ENCODE data around the gene CCNQ.

Gene CCNQ

DNA sequence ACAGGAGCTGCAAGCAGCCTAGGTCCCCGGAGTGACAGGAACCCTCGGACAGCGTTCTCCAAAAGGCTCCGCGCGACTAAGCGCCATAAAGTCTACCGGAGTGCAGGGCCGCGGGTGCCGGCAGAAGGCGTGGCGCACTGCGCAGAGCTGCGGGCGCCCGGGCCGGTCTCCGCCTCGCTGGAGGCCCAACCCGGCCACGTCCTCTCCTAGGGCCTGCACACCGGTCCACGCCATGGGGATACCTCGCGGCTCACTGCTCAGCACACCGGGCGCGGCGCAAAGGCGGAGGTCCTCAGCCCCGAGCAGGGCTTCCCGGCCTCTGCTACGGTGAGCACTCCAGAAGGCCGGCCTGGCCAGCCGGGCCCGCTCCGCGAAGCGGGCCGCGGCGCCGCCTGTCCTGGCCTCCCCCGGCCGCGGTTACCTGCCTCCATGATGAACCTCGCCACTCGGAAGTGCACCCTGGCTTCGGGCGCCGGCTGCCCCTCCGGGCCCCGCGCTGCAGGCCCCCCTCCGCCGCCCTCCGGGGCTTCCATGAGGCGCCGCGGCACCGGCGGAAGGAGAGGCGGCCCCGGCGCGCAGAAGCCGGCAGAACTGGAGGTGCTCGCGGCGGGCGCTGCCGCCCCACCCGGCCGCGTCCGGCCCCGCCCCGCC, at the start of gene CCNQ:
Gene CCNQ, minus strand, starts transcription at position 599 of the 651 bp plus-strand sequence. Its CDS starts 66 bp downstream, at position 533.
- DNase-seq, result no peak

DNA sequence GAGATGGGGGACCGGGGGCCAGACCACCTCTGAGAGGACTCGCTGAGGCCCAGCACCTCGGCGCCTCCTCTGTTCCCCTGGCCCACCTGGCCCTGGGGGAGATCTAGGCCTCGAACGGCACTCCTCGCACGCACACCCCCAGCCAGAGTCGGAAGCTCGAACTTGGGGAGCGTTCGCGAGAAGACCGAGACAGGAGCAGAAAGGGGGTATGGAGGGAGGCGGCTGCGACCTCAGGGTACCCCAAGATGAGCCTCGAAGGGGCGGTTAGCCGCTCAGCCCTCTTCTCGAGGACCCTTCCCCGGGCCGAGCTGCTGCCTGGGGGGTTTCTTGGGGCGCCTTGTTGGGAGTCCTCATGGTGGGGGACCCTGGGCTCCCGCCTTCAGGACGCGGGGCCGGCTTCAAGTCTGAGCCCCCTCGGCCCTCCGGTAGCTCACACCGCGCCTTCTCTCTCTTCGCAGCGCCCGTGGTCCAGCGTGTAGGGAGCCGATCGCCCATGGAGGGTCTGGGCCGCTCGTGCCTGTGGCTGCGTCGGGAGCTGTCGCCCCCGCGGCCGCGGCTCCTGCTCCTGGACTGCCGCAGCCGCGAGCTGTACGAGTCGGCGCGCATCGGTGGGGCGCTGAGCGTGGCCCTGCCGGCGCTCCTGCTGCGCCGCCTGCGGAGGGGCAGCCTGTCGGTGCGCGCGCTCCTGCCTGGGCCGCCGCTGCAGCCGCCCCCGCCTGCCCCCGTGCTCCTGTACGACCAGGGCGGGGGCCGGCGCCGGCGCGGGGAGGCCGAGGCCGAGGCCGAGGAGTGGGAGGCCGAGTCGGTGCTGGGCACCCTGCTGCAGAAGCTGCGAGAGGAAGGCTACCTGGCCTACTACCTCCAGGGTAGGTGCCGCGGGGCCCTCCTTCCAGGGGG, 48.8 kb upstream of the CCNQ start:
- no peak for DNase-seq

DNA sequence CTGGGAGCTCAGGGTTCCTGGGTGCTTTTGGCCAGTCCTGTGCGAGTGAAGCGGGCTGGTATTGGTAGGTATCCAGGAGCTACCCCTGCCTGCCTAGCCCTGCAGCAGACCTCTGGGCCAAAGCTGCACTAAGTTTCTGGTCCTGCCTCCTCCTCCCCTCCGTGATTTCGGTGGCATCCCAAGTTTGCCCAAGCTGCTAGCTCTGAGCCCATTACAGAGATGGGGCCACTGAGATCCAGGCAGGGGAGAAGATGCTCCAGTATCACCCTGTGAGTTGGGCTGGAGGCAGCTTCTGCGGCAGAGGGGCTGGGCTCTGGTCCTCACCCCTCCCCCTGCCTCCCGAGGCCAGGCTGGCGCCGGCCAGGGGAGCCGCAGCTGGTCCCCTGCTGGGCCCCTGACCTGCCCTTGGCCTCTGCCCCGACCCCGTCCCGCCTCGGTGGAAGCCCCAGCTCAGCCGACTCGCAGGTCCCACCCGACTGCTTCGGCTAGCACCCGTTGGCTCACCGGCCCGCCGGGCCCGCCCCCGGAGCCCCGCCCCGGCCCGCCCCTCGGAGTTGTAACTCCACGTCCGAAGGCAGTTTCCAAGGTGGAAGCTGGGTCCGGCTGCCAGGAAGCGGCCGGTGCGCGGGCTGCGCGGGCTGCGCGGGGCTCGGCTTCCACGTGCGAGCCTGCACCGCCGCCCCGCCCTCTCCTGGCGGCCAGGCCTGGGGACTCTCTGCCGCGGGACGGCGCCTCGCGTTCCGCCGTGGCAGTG, 47.9 kb upstream of the CCNQ start, which contains the start of gene DUSP9:
Gene DUSP9, plus strand, starts transcription at position 584 of the 754 bp plus-strand sequence. CDS start 751 bp downstream, outside the sequence.
- DNase-seq, result no peak

DNA sequence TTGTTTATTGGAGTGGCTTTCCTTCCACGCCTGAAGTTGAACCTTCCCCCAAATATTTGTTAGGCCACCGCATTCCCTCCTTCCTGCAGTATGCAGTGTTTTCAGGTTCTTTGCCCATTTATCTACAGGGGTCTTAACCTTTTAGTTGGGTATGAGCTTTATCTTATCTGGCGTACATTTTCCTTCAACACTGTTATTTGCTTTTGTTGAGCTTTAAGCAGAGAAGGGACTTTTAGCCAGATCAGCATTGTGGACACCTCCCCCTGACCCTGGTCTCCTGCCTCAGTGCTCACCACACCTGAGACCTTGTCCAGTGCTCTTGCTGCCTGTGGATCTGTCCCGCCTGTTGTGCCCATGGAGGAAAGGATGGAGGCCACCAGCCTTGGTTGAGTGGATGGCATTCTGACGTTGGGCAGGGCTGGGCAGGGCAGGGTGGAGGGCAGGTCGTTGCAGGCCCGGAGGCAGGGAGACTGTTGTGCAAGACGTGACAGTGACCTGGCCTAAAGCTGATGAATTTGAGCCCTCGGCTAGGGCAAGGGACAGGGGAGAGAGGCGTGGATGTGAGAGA, 47.1 kb upstream of the CCNQ start:
- DNase-seq, result no peak

DNA sequence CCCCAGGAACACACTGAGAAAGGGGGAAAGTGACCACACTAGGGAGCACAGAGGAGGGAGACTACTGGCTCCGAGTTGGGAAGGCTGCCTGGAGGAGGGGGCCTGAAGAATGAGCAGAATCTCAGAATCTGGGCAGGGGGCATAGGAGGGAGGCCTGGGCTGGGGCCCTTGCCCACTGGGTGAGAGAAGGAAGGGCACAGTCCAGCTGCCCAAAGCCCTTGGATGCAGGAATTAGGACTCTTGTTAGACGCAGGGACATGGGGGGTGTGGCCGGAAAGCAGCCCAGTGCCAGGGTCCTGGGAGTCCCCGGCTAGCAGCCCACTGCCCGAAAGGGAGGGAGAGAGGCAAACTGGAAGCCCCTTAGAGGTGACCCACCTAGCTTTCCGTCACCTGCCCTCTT, 46.2 kb upstream of the CCNQ start:
- DNase-seq, result no peak

DNA sequence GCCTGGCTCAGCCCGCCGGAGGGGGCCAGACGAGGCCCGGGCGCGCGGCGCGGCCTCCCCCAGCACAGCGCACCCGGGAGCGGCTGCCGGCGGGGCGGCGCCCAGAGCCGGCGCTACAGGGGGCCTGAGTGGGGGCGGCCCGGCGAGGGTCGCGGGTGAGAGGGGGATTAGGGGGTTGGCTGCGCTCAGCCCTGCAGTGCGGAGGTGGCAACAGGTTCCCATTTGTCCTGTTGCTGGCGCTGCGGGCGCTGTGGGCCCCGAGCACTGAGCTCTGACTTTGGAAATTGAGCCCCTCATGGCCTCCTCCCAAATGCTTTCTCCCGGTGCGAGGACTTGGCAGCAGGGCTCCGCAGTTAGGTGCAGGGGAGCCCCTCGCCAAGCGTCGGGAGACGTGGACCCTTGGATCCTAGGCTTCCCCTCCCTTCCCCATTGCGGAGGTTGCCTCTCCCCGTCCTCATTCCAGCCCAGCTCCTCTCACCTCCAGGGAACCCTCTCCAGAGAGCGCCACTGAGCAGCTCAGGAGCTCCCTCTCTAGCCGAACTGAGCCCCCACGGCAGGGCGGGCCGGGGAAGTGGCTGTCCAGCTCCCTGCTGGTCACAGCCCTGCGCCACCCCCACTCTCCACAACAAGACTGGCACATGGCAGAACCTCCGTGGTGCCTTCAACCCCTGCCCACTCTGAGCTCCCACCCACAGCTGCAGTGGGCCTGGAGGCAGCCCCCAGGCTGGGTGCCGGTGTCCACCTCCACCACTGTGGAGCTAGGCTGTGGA, 45.6 kb upstream of the CCNQ start:
- no peak for DNase-seq

DNA sequence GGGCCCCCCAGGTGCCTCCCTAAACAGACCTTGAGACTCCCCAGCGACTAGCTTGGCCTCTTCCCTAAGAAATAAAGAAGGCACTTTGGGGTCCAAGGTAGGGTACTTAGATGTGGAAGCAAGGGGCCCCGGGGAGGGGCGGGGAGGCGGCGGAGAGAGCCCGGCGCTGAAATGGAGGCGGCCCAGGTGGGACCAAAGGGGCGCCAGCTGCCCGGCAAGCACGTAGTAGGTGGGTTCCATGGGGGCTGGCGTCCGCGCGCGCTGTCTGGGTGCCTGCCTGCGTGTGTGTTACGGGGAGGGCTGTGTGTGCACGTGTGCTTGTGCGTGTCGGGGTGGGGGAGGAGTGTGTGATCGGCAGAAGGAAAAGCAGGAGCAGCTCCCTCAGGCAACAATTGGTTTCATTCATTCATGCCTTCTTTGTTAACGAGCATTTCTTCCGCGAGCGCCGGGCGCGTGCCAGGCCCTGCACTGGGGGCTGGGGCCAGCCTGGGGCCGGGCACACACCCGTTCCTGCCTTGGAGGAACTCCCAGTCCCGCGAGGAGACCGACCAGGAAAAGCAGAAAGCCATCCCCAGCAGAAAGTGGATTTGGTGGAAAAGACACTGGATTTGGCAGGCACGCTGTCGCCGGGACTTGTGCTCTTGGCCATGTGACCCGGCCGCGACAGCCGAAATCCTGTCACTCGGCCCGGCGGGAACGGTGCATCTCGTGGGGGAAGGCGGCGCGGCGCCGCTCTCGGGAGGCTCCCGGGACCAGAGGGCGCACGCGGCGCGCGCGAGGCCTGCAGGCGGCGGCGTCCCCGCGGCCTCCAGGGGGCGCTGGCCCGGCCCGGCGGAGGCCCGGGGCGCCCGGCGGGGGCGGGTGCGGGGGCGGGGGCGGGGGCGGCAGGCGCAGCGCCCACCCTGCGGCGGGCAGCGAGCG, 44.8 kb upstream of the CCNQ start:
- no peak for DNase-seq

DNA sequence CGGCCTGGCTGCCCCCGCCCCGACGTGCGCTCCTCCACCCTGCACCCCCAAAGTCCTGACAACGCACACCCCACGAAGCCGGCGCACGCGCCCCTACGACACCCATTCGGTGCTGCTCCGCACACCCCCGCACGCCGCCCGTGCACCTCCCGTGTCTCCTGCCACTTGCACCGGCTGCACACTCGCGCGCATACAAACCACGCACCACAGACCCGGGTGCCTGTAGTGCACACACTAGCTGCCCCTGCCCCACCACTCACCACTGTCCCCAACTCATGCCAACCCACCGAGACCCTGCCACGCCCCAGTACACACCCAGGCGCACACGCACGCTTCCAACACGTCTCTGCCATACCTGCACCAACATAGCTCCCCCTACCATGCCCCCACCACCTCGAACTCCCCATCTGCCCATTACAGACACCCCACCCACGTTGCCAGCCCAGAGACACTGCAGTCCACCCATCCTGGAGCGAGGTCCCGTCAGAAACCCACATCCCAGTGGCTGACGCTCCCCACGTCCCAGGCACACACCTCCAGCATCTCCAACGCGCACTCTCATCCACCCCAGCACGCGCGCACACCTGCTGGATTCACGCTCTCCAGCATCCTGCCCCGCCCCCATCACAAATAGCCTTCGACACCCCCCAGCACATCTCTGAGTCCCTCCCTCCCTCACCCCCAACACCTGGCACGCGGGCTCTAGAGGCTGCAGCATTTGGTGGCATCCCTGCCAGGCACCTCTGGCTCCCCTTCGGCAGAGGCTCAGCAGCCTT, 43.9 kb upstream of the CCNQ start:
- no peak for DNase-seq

DNA sequence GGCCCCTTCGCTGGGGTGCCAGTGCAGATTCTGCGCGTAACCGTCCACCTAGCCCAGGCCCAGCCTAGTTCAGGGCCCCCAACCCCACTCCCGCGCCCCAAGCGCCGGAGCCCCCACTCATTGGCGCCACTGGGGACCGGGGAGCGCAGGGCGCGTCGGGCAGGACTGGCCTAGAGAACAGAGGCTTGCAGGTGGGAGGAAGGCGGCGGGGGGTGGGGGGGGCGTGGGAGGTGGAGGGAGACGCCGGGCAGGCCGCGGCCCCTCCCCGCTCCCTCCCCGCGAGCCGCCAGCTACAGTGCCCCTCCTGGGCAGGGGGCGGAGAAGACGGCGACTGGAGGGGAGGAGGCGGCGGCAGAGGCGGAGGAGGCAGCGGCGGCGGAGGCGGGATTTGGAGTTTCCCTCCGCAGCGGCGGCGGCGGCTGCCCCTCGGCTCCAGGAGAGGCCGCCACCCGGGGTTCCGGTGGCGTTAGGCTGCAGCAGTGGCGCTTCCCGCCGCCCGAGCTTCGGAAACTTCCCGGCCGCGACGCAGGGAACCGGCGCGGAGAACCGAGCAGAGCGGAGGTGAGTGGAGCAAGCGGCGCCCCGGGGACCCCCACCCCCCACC, 43.2 kb upstream of the CCNQ start:
- DNase-seq, result no peak

DNA sequence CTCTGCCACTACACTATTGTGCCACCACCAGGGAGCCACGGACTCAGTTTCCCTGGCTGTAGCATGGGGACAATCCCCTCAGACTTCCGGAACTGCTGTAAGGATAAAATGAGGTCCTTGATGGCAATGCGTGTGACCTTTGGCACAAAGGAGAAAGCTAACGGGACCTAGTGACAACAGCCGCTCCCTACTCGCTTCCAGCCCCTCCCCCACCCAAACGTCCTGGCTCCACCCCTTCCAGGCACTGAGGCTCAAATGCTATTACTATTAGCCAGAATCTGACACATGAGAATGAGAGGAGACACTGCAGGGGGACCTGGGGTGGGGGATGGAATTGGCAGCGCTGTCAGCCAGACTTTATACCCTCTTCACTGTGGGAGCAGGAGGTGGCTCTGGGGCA, 42.7 kb upstream of the CCNQ start:
- DNase-seq, result no peak

DNA sequence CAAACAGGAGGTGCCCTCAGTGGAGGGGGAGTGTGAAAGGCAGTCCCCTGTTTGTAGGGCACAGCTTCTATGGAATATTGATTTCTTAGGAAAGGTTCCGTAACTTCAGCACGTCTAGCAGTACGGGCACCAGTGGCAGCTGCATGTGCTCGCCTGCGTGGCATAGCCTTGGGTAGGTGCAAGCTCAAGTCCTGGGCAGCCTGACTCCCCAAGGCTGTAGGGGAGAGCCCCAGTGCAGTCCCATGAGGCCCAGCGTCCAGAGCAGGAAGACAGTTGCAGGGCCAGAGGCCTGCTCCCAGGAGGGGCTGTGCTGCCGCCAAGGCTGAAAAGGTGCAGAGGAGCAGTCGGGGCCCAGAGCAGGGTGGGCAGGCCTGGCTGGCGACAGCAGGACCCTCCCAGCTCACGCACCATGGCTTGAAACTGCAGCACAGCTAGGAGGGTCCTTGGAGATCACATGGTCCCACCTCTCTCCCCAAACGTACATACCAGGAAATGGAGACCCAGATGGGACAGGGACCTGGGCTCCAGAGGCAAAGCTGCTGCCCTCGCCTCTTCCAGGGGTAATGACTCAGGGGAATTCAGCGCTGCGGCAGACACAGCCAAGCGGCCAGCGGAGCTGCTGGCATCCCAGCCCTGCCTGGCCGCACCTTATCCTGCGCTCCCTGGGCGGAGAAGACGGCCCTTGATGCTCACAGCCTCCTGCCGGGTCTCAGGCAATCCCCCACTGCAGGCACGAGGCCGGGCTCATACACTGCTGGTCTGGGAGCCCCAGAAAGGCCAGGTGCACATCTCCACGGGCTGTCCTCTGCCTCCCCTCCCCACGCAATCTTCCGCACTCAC, 42.0 kb upstream of the CCNQ start:
- DNase-seq, result no peak

DNA sequence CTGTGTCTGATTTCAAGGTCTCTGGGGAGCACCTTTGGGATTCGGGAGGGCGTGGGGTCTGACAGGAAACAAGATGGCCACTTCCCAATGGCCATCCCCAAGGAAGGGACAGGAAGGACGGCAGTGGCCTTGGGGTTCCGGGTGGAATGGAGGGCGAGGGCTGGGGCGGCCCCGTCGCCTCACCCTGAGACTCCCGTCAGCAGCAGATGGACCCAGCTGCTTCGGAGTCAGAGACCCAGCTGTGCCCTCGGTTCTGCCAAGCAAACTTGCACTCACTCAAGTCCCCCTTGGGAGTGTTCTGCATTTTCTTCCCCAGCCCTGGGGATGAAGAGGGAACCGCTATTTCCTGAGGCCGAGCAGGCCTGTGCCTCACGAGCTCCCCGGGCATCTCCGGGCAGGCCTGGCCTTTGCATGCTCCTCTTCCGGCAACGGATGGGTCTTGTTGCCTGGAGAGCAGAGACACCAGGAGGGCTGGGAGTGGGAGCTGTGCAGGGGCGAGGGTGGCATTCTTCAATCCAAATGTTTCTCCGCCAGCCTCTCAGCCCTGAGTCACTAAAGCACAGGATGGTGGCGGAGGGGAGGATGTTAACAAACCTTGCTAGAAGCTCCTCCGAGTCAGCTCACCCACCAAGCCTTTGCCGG, 41.2 kb upstream of the CCNQ start:
- no peak for DNase-seq

DNA sequence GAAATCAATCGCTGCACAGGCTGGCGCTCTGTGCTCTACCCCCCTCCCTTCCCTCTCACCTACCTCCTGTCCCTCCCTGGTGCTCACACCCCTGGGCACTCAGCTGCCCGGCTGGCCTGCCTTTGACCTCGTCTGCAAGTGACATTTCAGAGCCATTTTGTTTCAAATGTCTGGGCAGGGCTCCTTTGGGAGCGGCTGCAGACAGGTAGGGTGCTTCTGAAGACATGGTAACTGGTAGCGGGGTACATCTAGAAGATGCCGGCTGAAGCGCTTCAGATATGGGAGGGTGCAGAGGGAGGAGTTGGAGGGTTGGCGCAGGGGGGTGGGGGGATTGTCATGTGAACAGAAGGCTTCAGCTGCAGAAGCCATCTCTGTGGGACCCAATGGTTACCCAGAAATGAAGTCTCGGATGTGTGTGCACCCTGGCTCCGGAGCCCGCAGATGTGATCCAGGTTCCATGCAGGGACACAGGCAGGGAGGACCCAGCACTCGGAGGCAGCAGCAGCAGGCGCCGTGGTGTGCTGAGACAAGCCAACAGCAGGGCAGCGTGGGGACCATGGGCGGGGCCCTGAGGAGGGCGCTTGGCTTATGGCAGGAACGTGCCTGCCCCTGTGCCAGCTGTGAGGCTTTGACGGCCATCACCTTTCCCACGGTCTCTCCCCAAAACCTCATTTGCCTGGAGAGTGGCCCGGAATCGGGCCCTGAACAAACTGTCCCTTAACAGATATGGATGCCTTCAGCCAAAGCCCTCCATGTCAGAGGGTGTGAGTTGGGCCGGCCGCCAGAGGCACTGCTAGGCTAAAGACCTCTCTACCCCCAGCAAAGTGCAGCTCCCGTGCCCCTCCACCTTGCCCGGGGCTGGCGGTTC, 40.5 kb upstream of the CCNQ start:
- no peak for DNase-seq

DNA sequence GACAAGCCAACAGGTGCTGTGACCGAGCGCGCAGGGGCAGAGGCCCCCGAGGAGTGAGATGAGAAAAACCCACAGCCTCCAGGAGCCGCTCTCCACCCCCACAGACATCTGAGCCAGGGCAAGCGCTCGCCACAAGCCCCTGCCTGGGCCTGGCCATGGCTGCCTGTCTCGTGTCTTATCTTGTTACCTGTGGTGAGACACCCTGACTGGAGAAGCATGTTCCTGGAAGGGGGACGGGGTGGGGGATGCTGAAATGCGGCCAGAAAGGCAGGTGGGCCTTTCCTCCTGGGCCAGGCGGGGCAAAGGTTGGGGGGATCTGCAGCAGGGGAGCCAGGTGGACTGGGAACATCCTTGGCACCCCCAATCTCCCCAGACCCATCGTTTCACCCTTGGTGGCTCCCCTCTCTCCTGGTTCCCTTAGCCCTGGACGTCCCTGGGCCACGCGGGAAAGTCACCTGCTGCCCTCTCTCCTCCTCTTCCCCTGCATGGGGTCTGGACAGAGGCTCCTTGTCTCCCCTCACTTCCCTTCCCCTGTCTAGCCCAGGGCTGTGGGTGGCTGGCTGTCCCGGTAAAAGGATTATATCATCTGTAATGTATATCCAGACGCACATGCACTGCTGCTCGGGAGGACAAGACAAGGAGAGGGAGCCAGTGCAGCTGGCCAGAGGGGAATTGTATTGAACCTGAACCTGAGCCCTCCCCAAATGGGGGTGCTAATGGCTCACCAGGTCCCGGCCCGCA, 39.7 kb upstream of the CCNQ start:
- no peak for DNase-seq

DNA sequence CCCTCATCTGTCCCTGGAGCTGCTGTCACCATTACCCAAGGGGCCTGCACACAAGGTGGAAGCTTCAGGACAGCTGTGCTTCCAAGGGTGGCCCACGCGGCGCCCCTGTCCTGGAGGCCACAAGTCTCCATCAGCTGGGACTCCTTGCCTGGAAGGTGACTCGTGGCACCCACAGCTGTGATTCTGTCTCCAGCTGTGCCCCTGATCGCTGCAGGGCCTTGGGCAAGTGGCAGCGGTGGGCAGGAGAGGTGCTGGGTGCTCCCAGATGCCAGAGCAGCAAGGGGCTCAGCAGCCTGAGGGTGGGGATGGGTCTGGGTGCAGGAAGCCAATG, 39.1 kb upstream of the CCNQ start:
- DNase-seq, result no peak

DNA sequence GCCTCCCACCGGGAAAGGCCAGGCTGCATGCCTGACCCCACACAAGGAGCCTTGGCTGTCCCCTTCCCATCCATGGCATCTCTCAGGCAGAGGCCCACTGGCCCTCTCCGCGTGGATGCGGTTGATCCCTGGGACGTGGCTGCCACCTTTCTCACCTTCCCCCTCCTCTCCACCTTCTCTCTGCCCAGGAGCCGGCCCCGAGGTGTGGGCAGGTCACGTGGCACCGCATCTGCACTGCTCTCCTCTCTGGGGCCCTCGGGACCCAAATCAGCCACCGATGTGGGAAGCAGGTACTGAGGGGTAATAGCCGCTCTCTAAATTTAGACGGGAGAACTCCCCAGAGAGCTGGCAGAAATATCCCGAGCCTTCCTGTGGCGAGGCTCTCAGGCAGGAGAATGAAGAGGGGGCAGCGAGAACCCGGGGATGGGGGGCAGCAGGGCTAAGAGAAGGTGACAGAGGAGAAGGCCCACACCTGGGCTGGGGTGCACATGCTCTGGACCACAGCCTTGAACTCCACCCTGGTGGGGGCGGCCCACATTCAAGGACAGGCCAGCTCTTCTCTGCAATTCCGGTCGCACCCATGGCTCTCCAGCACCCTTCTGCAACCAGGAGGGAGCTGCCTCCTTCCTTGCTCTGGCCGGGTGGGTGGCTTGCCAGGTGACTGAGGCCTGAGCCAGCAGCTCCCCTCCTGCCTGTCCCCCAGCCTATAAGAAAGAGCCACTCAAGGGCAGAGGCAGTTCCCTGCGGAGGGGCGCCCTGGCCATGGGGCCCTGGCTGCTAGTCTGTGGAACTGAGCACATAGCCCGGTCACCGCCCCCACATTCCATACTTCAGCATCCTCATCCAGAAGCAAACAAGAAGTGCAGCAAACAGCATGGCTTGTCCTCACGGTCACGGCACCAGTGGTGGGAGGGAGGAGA, 38.4 kb upstream of the CCNQ start:
- DNase-seq, result no peak

All from T1000 (cell line).